Esophagus muscularis mucosa (tissue), 4 donors: Measurements from ENCODE around the gene FHIP2A. TPM values are rescaled to one million over a fixed set of nuclear protein-coding genes. Genes with fewer than 3 reads are reported as not detected.

ENCODE experiments used
- DNase-seq: peaks from one replicate; pipeline ENCODE4 v3.0.0-alpha.2; 2017; ENCODE audit errors: extremely low spot score
- H3K27ac ChIP-seq, 4 donors: fragments of 200-600 bp; sonication (generic); replicated peaks in 1 of 4; 1 replicate in 3 of 4; 2 replicates in 1 of 4; pipeline ENCODE4 v1.5.1; 2016 to 2019; ENCODE audit warnings: mild to moderate bottlenecking in 1 of 4
- H3K27me3 ChIP-seq, 4 donors: fragments of 200-600 bp; sonication (generic); one replicate each; pipeline versions ENCODE4 v1.5.1 to v1.6.0; 2016 to 2019
- H3K36me3 ChIP-seq, 4 donors: fragments of 200-600 bp; sonication (generic); one replicate each; pipeline ENCODE4 v1.5.1; 2016 to 2019
- H3K4me1 ChIP-seq, 4 donors: fragments of 200-600 bp; sonication (generic); one replicate each; pipeline ENCODE4 v1.5.1; 2016 to 2019
- H3K4me3 ChIP-seq, 4 donors: fragments of 200-600 bp; sonication (generic); 1 replicate in 2 of 4; 2 replicates in 2 of 4; pipeline ENCODE4 v1.5.1; 2016 to 2019; ENCODE audit warnings: mild to moderate bottlenecking in 4 of 4, moderate library complexity in 1 of 4
- H3K9me3 ChIP-seq, 4 donors: fragments of 200-600 bp; sonication (generic); 1 replicate in 3 of 4; 2 replicates in 1 of 4; pipeline ENCODE4 v1.5.1; 2016 to 2019
- CTCF ChIP-seq, 3 experiments: fragments of 200-600 bp in 2 of 3; fragments of 450-650 bp in 1 of 3; sonication (generic) in 2 of 3; IDR thresholded peaks; one replicate each; pipeline ENCODE4 v1.5.1; 2017 to 2019; ENCODE audit warnings: antibody characterized with exemption in 3 of 3, mild to moderate bottlenecking in 2 of 3, moderate library complexity in 1 of 3
- EP300 ChIP-seq: sonication (generic); formaldehyde crosslinking; IDR thresholded peaks from one replicate; pipeline ENCODE4 v1.6.1; 2017; ENCODE audit warnings: antibody characterized with exemption
- POLR2A ChIP-seq: fragments of 450-650 bp; IDR thresholded peaks from one replicate; pipeline ENCODE4 v1.6.1; 2017; ENCODE audit warnings: antibody characterized with exemption, moderate library complexity, mild to moderate bottlenecking, low read depth
- POLR2AphosphoS5 ChIP-seq, 2 donors: sonication (generic); formaldehyde crosslinking; IDR thresholded peaks; one replicate each; pipeline ENCODE4 v1.6.1; 2017; ENCODE audit warnings: antibody characterized with exemption in 2 of 2
- WGBS: methylation state at CpG from one replicate; pipeline ENCODE4 v1.1.5; 2018; 5-methylcytosine and 5-hydroxymethylcytosine counted together
- intact Hi-C: fragments of 100-400 bp; cut with DNase I; formaldehyde crosslinking; loops from one replicate; pipeline ENCODE4 v1.15.1; 2023
- total RNA-seq, 4 donors: library from RNA; depleted of rRNA; stranded (reverse); fragments of >200 nt; gene quantifications; one replicate each; pipeline versions ENCODE4 v1.1.0 to v1.2.1, GENCODE V29; 2016

The FHIP2A gene
- total RNA-seq, 4 donors from 2014 or later = 24.7 to 42.8 (median 39.0) TPM

- intact Hi-C loops = loop anchor here (10.0 kb wide), 1 partner anchor 224 kb away; the partner anchor contains the start of gene ATRNL1
- Histone ChIP-seq H3K36me3 (peaks cover 0 to 7% (median 3%) of the 10 kb centered on the region in 4 donors), H3K4me3 (no peak overlapping the region), H3K27me3 (peaks cover 0 to 5% (median 0%) of the 10 kb centered on the region in 4 donors), H3K9me3 (no peaks in the 10 kb centered on the region), H3K4me1 (no peaks in the 10 kb centered on the region), H3K27ac (no peak overlapping the region)
- DNase-seq = no peak
- 79% methylated on average over 3 of the region's 3 CpGs for WGBS
- TF ChIP-seq POLR2A = no peak
- TF ChIP-seq EP300 = no peak
- TF ChIP-seq POLR2AphosphoS5 (IDR thresholded peaks at IDR 0.05) = no peak
- no peak for TF ChIP-seq CTCF (IDR thresholded peaks at IDR 0.05)
Measured at GRCh38 chr10:114870486-114870885, 48.9 kb downstream of the FHIP2A start.

- intact Hi-C loops = loop anchor here (10.0 kb wide), 1 partner anchor 223 kb away; the partner anchor contains the start of gene ATRNL1
Measured at GRCh38 chr10:114871379-114871778, 49.8 kb downstream of the FHIP2A start.

More at GRCh38 chr10:114871379-114871778, 49.8 kb downstream of the FHIP2A start:
- WGBS = 88% methylated on average over 2 of the region's 2 CpGs
- DNase-seq = no peak
- no peak overlapping the region for H3K4me3 ChIP-seq
- no peak overlapping the region for H3K27ac ChIP-seq
- H3K27me3 ChIP-seq = peaks cover 0 to 8% (median 0%) of the 10 kb centered on the region in 4 donors
- H3K9me3 ChIP-seq = no peaks in the 10 kb centered on the region
- no peak for TF ChIP-seq EP300
- no peak for TF ChIP-seq POLR2AphosphoS5 (IDR thresholded peaks at IDR 0.05)
- no peak for TF ChIP-seq POLR2A
- no peak for TF ChIP-seq CTCF (IDR thresholded peaks at IDR 0.05)
- H3K36me3 ChIP-seq = no peaks in the 10 kb centered on the region
- H3K4me1 ChIP-seq = peaks cover 0 to under 1% (median 0%) of the 10 kb centered on the region in 4 donors

Other genes starting within 250 kb of the FHIP2A start
- gene ABLIM1, start 163.5 kb upstream of the FHIP2A start, total RNA-seq = 100 to 1,000 TPM in 3 of 4 donors, 10 to 100 TPM in 1; 83.1 to 145 (median 120) TPM
- gene TRUB1, start 116.4 kb downstream of the FHIP2A start, total RNA-seq = 10 to 100 TPM in 2 of 4 donors, 1 to 10 TPM in 2; 8.6 to 11.6 (median 10.0) TPM